ENCODE data around the gene NBPF26. TPM values are rescaled to one million over a fixed set of nuclear protein-coding genes. Genes with fewer than 3 reads are reported as not detected.

Gene NBPF26
- total RNA-seq = 3.3 and 7.0 TPM in 2 replicates

GRCh38 chr1:120723715-120724402 lies at the start of gene NBPF26:
NBPF26 (plus strand) TSS chr1:120723945.

Other genes with a start within 250 kb of the NBPF26 start
- gene PPIAL4A, start 165.8 kb downstream of the NBPF26 start, total RNA-seq = not detected in 2 replicates

Measured in dermis lymphatic vessel endothelial cell (primary cell).